ENCODE results near the gene CHL1. TPM values are rescaled to one million over a fixed set of nuclear protein-coding genes. Genes with fewer than 3 reads are reported as not detected.

Gene CHL1, protein sequence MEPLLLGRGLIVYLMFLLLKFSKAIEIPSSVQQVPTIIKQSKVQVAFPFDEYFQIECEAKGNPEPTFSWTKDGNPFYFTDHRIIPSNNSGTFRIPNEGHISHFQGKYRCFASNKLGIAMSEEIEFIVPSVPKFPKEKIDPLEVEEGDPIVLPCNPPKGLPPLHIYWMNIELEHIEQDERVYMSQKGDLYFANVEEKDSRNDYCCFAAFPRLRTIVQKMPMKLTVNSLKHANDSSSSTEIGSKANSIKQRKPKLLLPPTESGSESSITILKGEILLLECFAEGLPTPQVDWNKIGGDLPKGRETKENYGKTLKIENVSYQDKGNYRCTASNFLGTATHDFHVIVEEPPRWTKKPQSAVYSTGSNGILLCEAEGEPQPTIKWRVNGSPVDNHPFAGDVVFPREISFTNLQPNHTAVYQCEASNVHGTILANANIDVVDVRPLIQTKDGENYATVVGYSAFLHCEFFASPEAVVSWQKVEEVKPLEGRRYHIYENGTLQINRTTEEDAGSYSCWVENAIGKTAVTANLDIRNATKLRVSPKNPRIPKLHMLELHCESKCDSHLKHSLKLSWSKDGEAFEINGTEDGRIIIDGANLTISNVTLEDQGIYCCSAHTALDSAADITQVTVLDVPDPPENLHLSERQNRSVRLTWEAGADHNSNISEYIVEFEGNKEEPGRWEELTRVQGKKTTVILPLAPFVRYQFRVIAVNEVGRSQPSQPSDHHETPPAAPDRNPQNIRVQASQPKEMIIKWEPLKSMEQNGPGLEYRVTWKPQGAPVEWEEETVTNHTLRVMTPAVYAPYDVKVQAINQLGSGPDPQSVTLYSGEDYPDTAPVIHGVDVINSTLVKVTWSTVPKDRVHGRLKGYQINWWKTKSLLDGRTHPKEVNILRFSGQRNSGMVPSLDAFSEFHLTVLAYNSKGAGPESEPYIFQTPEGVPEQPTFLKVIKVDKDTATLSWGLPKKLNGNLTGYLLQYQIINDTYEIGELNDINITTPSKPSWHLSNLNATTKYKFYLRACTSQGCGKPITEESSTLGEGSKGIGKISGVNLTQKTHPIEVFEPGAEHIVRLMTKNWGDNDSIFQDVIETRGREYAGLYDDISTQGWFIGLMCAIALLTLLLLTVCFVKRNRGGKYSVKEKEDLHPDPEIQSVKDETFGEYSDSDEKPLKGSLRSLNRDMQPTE (N-terminal part only)
- polyA plus RNA-seq (2012; ENCODE audit: insufficient read depth, insufficient read length) = not detected

- DNase-seq (ENCODE audit: low read depth, low spot score) = no peak
- H3K4me3 ChIP-seq (ENCODE audit: low read length) = no peak within 1 kb of the TSS
These were observed at the start of gene CHL1 for GRCh38 chr3:196311-197148. Gene CHL1 (plus strand): TSS chr3:196763. CDS start chr3:319777, 123,014 bp downstream.

GRCh38 chr3:151614-152189, 44.9 kb upstream of the CHL1 start:
- H3K4me3 ChIP-seq (ENCODE audit: low read length) = no peak overlapping the region
- DNase-seq (ENCODE audit: low read depth, low spot score) = no peak

- DNase-seq (ENCODE audit: low read depth, low spot score) = no peak
- no peak overlapping the region for H3K4me3 ChIP-seq (ENCODE audit: low read length)
These were observed 36.6 kb upstream of the CHL1 start for GRCh38 chr3:159974-160373.

DNA sequence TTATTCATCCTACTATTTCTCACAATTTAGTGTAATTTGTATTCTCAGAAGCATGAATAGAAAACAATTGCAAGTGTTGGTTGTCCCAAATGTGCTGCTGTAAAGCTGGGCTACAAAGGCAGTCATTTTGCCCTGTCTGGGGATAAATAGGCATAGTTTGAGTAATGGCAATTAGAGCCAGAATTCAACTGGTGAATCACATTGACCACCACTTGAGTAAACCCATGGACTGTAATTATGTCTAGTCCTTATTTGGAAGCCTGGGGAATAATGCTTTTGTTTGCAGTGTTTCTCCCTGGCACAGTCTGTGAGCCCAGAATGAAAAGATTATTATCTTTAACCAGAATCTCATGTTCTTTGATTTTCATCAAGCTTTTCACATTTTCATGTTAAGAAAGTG, 30.5 kb upstream of the CHL1 start:
- no peak for DNase-seq (ENCODE audit: low read depth, low spot score)
- H3K4me3 ChIP-seq (ENCODE audit: low read length) = no peak overlapping the region

- DNase-seq (ENCODE audit: low read depth, low spot score) = no peak
- H3K4me3 ChIP-seq (ENCODE audit: low read length) = no peak overlapping the region
These were observed 29.8 kb upstream of the CHL1 start for GRCh38 chr3:166799-167198.

DNA sequence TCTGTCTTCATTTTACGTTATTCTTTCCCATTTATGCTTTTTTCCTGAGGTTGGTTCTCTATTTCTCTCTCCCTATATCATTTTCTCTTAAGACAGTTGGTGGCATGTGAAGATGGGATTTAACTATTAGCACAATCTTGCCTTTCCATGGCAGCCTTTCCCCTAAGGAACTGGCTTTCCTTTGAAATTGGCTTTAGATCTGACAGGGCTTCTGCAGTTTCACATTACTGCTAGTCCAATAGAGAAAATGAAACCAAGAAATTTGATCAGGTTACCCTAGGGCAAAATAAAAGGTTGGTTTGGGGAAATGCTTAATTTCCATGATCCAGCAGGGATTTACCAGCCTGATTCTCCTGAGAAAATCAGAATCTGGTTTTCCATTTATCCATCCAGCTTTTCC, 22.7 kb upstream of the CHL1 start:
- DNase-seq (ENCODE audit: low read depth, low spot score) = no peak
- no peak overlapping the region for H3K4me3 ChIP-seq (ENCODE audit: low read length)

GRCh38 chr3:184976-185375, 11.6 kb upstream of the CHL1 start:
- DNase-seq (ENCODE audit: low read depth, low spot score) = no peak
- H3K4me3 ChIP-seq (ENCODE audit: low read length) = no peak overlapping the region

DNA sequence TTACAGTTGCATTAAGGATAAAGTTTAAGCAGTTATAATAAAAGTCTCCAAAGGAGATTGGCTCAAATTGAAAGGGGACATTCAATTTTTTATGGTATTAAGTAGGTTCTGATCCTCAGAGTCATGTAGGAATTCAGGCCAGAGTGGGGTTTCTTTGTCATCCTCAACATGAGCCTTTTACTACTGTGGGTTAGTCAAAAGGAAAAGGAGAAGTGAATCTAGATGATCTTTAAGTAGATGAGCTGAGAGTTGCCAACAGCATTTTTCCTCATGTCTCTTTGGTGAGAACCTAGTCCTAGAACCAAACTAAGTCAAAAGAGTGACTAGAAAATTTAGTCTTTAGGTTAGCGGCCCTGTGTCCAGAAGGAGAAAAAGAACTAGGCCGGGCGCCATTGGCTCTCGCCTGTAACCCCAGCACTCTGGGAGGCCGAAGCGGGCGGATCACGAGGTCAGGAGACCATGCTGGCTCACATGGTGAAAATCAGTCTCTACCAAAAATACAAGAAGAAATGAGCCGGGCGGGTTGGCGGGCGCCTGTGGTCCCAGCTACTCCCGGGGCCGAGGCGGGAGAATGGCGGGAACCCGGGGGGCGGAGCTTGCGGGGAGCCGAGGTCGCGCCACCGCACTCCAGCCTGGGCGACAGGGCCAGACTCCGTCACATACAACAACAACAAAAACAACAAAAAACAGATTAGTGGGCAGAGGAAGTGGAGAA, 4.2 kb upstream of the CHL1 start:
- DNase-seq (ENCODE audit: low read depth, low spot score) = no peak
- no peak overlapping the region for H3K4me3 ChIP-seq (ENCODE audit: low read length)

GRCh38 chr3:194001-194400, 2.6 kb upstream of the CHL1 start:
- DNase-seq (ENCODE audit: low read depth, low spot score) = no peak
- no peak overlapping the region for H3K4me3 ChIP-seq (ENCODE audit: low read length)

DNA sequence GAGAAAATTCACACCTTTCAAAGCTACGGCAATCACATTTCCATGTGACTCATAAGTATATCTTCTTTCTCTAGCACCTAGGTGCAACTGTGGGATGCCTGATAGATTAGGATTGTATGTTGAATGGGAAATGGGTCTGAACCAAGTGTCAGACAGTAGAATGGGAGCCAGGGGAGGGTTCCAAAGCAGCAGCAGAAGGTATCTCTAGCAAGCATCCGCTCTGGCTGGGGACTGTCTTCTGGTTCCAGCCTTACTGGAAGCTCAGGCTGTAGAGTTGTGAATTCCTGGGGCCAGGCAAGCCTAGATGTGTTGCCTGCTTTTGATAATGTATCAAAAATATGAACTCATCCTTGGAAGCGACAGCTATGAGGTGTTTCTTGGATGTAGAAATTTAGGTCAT, 2.1 kb upstream of the CHL1 start:
- DNase-seq (ENCODE audit: low read depth, low spot score) = no peak
- H3K4me3 ChIP-seq (ENCODE audit: low read length) = no peak overlapping the region

GRCh38 chr3:195666-196065, 897 bp upstream of the CHL1 start:
- H3K4me3 ChIP-seq (ENCODE audit: low read length) = no peak overlapping the region
- no peak for DNase-seq (ENCODE audit: low read depth, low spot score)

DNA sequence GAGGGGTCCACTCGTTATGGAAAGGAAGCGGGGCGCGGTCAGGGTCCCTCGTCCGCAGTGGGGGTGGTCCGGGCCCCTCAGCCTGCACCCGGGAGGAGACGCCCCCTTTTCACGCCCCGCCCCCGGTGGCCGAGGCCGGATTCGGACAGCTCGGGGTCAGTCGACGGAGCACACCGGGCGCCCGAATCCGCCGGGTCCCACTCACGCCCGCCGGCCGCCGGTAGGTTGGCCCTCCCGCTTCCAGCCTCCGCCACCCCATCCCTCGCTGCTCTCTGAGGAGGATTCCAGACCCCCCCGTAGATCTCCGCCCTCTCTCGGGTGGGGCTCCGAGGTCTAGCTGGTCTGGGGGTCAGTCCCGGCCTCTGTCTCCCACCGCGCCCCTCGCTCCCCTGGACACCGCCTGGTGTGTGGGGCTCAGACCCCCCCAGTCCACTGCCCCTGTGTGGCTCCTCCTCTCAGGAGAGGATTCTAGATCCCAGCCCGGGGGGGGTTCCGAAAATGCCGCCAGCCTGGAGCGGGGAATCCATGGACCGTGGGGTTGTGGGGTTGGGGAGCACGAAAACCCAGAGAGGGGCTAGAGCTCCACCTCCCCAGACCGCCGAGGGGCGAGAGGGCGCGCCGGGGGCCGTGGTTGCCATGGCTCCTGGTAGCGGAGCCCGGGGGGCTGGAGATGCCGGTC, 725 bp downstream of the CHL1 start:
- H3K4me3 ChIP-seq (ENCODE audit: low read length) = no peak overlapping the region
- DNase-seq (ENCODE audit: low read depth, low spot score) = no peak

DNA sequence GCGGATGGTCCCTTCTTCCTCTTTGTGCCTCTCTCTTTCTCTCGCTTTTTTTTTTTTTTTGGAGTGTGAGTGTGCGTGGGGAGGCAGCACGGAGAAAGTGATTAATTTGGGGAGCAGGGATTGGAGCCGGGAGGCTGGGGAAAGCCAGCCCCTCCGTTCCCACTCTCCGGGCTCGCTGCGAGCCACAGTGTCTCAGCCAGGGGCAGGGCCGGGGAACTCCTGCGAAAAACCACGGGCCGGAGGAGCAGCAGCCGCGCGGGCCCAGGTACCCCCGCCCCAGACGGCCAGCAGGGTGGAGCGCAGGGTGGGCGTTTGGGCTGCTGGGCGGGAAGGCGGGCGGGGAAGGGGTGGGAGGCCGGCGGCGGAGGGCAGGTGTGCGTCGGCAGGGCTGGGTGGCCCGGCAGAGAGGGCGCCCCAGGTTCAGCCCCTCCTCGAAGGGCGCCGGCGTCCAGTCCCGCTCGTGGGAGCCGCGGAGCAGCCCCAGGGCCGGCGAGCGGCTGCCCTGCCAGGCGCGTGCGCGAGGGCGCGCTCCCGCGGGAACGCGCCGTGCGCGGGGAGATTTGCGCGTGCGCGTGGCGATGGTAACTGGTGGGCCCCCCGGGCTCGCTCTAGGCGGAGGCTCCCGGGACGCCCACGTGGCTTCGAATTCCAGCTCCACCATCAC, 1.4 kb downstream of the CHL1 start:
- H3K4me3 ChIP-seq (ENCODE audit: low read length) = no peak overlapping the region
- DNase-seq (ENCODE audit: low read depth, low spot score) = no peak

- DNase-seq (ENCODE audit: low read depth, low spot score) = no peak
- no peak overlapping the region for H3K4me3 ChIP-seq (ENCODE audit: low read length)
These were observed 3.3 kb downstream of the CHL1 start for GRCh38 chr3:199835-200234.

GRCh38 chr3:200758-201325, 4.3 kb downstream of the CHL1 start:
- no peak for DNase-seq (ENCODE audit: low read depth, low spot score)
- H3K4me3 ChIP-seq (ENCODE audit: low read length) = no peak overlapping the region

- no peak for DNase-seq (ENCODE audit: low read depth, low spot score)
These were observed 7.5 kb downstream of the CHL1 start for GRCh38 chr3:204102-204501.

DNA sequence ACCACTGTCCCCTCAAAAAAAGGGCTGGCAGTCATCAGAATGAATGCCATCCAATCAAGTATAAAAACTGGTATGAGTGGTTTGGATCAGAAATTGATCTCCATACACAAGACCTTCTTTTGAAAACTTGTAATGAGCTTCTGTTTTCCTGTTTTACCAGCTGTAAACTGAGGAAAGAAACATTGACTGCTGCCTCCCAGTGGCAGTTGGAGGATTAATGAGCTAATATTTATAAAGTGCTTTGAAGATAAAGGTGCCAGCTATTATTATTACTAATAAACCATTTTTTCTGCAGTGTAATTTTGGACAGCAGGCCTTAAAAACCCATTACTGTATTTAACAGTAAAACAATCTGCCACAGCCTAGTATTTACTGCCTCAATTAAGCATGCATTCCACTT, 11.4 kb downstream of the CHL1 start:
- DNase-seq (ENCODE audit: low read depth, low spot score) = no peak
- no peak overlapping the region for H3K4me3 ChIP-seq (ENCODE audit: low read length)

More at GRCh38 chr3:204102-204501, 7.5 kb downstream of the CHL1 start:
- H3K4me3 ChIP-seq (ENCODE audit: low read length) = no peak overlapping the region

Data from Jurkat, Clone E6-1 (cell line).